MG63 (cell line): ENCODE data around the gene LLGL1. TPM values are rescaled to one million over a fixed set of nuclear protein-coding genes. Genes with fewer than 3 reads are reported as not detected.

Source experiments
- DNase-seq: peaks from one replicate; pipeline ENCODE4 v3.0.0-alpha.2; 2020
- H3K27me3 ChIP-seq: fragments of 250-450 bp; sonication (Bioruptor Pico); 2 replicates; pipeline ENCODE4 v1.5.1; 2020; ENCODE audit warnings: mild to moderate bottlenecking, moderate library complexity
- H3K36me3 ChIP-seq: fragments of 250-450 bp; sonication (Bioruptor Pico); 2 replicates; pipeline ENCODE4 v1.5.1; 2020; ENCODE audit warnings: mild to moderate bottlenecking, moderate library complexity
- H3K4me3 ChIP-seq: fragments of 250-450 bp; sonication (Bioruptor Pico); 2 replicates; pipeline ENCODE4 v1.5.1; 2020; ENCODE audit warnings: mild to moderate bottlenecking, moderate library complexity
- H3K9me3 ChIP-seq: fragments of 250-450 bp; sonication (Bioruptor Pico); 2 replicates; pipeline ENCODE4 v1.5.1; 2020; ENCODE audit warnings: mild to moderate bottlenecking, moderate library complexity
- total RNA-seq: library from RNA; depleted of rRNA; stranded (reverse); fragments of >200 nt; shearing (Covaris generic); gene quantifications from 2 replicates; pipeline ENCODE4 v1.2.3, GENCODE V29; 2014; ENCODE audit warnings: low replicate concordance; rRNA removed

The LLGL1 gene
- total RNA-seq: 12.5 and 14.4 TPM in 2 replicates

DNA sequence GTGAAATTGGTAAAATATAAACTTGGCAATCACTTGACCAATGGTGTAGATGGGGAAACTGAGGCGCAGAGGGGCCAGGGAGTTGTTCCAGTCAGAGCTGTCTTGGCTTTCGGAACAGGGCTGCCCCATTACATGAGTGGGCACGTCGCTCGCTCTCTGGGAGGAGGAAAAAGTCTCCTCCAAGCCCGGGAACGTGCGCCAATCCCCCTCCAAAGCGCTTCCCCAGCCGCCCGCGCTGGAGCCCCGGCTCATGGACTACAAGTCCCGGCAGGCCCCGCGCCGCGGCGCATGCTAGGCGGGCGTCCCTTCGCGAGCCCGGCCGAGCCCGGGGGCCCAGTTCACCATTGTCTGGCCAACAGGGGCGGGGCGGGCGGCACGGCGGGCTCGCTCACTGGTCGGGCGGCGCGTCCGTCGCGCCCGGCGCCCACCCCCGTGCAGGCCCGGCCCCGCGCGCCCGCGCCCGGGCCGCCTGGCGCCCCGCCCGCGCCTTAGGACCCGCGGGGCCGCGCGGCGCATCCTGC is at the start of gene LLGL1:
Gene LLGL1 (plus strand): TSS at position 515 of the 521 bp plus-strand sequence. CDS start 48 bp downstream, outside the sequence.
- H3K27me3 ChIP-seq: no peaks in the 10 kb centered on the region
- no peaks in the 10 kb centered on the region for H3K36me3 ChIP-seq
- no peaks in the 10 kb centered on the region for H3K9me3 ChIP-seq
- peak; percentile 92 for DNase-seq
- peak within 1 kb of the TSS; percentile 59 for H3K4me3 ChIP-seq

DNA sequence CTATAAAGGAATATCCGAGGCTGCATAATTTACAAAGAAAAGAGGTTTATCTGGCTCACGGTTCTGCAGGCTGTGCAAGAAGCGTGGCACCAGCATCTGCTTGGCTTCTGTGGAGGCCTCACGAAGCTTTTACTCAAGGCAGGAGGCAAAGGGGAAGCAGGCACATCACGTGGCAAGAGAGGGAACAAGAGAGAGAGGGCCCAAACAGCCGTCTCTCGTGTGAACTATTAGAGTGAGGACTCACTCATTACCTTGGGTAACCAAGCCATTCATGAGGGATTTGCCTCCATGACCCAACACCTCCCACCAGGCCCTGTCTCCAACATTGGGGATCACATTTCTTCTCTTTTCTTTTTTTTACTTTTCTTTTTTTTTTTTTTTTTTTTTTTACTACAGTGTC is 49.3 kb upstream of the LLGL1 start:
- H3K9me3 ChIP-seq: no peaks in the 10 kb centered on the region
- no peaks in the 10 kb centered on the region for H3K27me3 ChIP-seq
- H3K4me3 ChIP-seq: no peak overlapping the region
- no peaks in the 10 kb centered on the region for H3K36me3 ChIP-seq
- DNase-seq: no peak

DNA sequence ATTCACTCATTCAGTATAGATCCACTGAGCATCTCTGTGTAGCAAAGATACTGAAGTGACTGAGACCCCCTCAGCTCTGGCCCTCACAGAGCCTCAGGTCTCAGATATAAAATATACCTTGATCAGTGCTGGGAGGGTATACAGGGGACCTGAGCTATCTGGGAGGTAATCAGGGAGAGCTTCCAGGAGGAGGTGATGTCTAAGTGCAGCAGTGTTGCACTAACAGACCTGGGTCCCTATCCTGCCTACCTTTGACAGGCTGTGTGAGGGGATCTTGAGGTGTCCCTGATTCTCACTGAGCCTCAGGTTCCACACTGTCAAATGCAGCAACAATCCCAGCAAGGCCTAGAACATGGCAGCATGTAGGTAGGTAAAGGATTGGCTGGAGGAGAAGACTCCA is 48.3 kb upstream of the LLGL1 start:
- Histone ChIP-seq H3K36me3 (no peaks in the 10 kb centered on the region), H3K4me3 (no peak overlapping the region), H3K9me3 (no peaks in the 10 kb centered on the region), H3K27me3 (no peaks in the 10 kb centered on the region)
- no peak for DNase-seq

DNA sequence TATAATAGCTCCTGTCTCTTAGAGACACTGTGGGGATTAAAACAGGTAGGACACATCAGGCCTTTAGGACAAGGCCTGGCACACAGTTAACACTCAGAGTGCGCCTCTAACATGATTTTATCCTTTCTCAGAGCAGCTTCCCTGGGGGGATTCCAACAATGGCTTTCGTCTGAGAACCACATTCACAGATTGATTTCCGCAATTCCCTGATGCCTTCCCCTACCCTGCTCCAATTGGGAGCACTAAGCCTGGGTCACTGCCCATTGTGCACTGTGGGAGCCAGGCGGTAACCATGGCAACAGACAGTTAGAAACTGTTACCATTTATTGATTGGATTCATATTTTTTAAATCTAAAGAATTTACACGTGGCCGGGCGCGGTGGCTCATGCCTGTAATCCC is 47.7 kb upstream of the LLGL1 start:
- DNase-seq: no peak

DNA sequence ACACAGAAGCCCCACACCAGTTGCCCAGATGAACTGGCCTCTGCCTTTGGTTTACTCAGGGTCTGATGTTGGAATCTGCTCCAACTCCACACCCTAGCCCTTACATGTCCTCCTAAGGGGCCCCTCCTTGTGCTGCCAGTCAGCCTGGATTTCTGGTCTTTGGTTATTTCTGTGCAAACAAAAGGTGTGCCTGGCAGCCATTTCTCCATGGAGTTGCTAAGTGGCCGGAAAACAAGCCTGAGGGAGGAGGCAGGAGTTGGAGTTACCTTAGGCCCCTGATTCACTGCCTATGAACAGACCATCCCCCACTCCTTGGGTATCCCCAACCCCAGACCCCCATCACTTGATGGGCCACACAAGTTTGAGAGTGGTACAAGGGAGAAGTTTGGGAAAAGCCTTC is 46.2 kb upstream of the LLGL1 start:
- DNase-seq: no peak

More for the DNA sequence above, 47.7 kb upstream of the LLGL1 start:
- Histone ChIP-seq H3K4me3 (no peak overlapping the region), H3K27me3 (no peaks in the 10 kb centered on the region), H3K9me3 (no peaks in the 10 kb centered on the region), H3K36me3 (no peaks in the 10 kb centered on the region)

DNA sequence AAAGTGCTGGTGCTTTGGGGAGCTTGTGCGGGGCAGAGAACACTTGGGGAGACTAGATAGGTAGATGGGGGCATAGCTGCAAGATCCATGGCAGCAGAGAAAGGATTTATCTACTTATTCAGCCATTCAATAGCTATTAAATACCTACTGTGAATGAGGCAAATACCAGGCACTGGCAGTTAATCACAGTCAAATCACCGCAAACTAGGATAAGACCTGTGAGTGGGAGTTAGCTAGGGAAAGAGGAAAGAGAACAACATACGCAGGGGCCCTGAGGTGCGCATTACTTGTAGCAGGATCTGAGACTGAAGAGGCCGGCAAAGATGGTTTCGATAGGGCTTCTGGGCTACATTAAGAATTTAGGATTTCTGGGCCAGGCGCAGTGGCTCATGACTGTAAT is 45.6 kb upstream of the LLGL1 start:
- DNase-seq: no peak
- Histone ChIP-seq H3K36me3 (peaks cover 3% of the 10 kb centered on the region; the same call in 1 of the 2 replicates), H3K9me3 (no peaks in the 10 kb centered on the region), H3K4me3 (no peak overlapping the region), H3K27me3 (no peaks in the 10 kb centered on the region)

More for the DNA sequence above, 46.2 kb upstream of the LLGL1 start:
- Histone ChIP-seq H3K36me3 (no peaks in the 10 kb centered on the region), H3K4me3 (no peak overlapping the region), H3K27me3 (no peaks in the 10 kb centered on the region), H3K9me3 (no peaks in the 10 kb centered on the region)

DNA sequence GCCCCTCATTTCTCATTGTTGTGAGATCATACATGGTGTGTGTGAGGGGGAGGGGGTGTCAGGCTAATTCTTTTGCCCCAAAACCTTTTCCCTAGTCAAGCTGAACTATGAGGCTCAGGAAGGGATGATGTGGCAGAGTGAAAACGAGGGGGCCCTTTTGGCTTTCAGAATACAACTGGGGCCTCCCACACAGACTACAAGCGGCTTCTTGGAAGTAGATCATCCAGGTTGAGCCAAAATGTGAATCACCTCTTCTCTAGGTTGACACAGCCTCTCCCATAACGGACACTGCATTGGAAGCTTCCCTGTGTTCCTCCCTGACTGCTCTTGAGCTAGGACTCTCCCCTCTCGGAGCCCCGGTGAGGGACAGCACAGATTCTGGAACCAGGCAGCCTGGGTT is 44.1 kb upstream of the LLGL1 start:
- peak; percentile 75 for DNase-seq
- no peaks in the 10 kb centered on the region for H3K27me3 ChIP-seq
- H3K36me3 ChIP-seq: peaks cover 12% of the 10 kb centered on the region
- H3K9me3 ChIP-seq: no peaks in the 10 kb centered on the region
- no peak overlapping the region for H3K4me3 ChIP-seq

DNA sequence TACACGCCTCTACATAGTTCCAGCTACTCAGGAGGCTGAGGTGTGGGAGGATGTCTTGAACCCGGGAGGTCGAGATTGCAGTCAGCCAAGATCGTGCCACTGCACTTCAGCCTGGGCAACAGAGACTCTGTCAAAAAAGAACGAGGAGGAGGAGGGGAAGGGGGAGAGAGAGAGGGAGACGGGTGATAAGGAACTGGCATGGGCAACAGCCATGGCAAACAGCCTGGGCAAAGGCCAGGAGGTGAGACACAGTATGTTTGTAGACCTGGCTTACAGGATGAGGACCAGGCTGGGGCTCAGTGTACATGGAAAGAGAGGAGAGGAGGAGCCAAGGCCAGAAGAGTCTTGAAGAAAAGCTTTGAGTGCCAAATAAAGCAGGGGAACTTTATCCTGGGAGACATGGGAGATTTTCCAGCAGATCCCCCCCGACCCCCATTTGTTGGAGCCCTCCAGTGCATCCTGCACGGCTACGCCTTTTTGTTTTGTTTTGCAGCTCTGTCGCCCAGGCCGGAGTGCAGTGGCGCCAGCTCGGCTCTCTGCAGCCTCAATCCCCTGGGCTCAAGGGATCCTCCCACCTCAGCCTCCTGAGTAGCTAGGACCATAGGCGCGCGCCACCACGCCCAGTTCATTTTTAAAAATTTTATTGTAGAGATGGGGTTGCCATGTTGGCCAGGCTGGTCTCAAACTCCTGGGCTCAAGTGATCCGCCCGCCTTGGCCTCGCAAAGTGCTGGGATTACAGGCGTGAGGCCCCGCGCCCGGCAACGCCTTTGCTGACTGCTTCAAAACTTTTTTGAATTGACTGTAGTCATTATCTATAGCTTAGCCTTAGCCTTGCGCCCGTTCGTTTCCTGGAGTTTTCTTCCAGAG is 43.1 kb upstream of the LLGL1 start:
- Histone ChIP-seq H3K9me3 (no peaks in the 10 kb centered on the region), H3K36me3 (peaks cover 20% of the 10 kb centered on the region), H3K27me3 (no peaks in the 10 kb centered on the region), H3K4me3 (peak overlapping the region; percentile 80)
- DNase-seq: peak; percentile 79

DNA sequence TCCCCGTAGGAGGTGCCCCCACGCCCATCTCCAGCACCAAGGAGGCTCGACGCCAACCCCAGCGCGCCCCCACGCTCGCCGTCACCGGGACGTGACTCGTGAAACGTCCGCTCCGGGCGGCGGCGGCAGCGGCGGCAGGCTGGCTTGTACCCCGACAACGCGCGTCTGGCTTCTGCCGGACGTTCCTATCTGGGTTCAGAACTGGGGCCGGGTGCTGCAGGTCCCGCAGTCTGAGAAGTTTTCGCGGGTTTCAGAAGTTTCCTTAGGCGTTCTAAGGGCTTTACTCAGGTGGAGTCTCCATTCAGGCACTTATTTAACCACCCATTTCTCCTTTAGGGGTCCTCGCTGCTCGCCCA is 42.5 kb upstream of the LLGL1 start:
- Histone ChIP-seq H3K4me3 (peak overlapping the region; percentile 80), H3K27me3 (no peaks in the 10 kb centered on the region), H3K36me3 (peaks cover 26% of the 10 kb centered on the region), H3K9me3 (no peaks in the 10 kb centered on the region)
- peak; percentile 86 for DNase-seq

DNA sequence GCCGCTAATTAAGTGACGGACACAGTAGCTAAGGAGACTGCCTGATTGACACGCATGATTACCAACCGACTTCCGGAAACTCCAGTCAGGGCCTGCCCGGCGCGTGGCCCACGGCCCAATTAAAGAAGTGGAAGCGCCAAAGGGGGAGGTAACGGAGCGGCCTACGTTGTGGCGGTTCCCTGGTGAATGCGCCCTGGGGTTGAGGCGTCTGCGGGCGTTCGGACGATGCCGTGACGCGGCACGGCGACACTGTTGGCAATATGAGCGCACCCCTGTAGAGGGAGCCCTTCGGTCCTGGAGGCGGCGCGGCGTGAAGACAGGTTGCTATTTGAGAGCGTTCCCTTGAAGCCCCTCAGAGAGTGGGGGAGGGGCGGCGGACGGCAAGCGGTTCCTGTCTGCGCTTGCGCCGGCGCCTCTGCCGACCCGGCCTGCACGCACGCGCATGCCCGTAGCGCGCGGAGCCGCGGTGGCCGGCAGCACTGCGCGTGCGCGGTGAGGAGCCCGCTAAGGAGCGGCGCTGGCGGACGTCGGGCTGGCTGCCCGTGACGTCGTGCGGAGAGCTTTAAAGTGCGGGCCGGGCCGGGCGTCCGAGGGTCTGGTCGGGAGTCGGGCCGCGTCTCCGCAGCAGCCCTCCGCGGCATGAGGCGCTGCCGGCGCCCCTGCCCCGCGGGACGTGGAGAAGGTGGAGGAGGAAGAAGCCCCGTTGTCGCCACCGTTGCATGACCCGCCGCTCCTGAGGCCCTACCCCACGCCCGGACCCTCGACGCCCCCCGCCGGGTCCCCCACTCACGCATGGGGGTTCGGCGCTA is 41.9 kb upstream of the LLGL1 start, which contains the start of gene ALKBH5:
Gene ALKBH5 (plus strand): TSS at position 495 of the 809 bp plus-strand sequence. CDS start 416 bp downstream, outside the sequence.
- no peaks in the 10 kb centered on the region for H3K9me3 ChIP-seq
- no peaks in the 10 kb centered on the region for H3K27me3 ChIP-seq
- DNase-seq: peak; percentile 96
- H3K4me3 ChIP-seq: peak within 1 kb of the TSS; percentile 80
- H3K36me3 ChIP-seq: peaks cover 29% of the 10 kb centered on the region

DNA sequence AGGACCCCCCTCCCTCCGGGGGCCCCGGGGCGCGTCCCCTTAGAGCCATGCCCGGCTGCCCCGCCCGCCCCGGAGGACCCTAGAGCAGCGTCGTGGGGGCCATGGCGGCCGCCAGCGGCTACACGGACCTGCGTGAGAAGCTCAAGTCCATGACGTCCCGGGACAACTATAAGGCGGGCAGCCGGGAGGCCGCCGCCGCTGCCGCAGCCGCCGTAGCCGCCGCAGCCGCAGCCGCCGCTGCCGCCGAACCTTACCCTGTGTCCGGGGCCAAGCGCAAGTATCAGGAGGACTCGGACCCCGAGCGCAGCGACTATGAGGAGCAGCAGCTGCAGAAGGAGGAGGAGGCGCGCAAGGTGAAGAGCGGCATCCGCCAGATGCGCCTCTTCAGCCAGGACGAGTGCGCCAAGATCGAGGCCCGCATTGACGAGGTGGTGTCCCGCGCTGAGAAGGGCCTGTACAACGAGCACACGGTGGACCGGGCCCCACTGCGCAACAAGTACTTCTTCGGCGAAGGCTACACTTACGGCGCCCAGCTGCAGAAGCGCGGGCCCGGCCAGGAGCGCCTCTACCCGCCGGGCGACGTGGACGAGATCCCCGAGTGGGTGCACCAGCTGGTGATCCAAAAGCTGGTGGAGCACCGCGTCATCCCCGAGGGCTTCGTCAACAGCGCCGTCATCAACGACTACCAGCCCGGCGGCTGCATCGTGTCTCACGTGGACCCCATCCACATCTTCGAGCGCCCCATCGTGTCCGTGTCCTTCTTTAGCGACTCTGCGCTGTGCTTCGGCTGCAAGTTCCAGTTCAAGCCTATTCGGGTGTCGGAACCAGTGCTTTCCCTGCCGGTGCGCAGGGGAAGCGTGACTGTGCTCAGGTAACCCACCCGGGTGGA is 41.0 kb upstream of the LLGL1 start:
- DNase-seq: peak; percentile 15
- Histone ChIP-seq H3K4me3 (peak overlapping the region; percentile 80), H3K9me3 (no peaks in the 10 kb centered on the region), H3K36me3 (peaks cover 29% of the 10 kb centered on the region), H3K27me3 (no peaks in the 10 kb centered on the region)

DNA sequence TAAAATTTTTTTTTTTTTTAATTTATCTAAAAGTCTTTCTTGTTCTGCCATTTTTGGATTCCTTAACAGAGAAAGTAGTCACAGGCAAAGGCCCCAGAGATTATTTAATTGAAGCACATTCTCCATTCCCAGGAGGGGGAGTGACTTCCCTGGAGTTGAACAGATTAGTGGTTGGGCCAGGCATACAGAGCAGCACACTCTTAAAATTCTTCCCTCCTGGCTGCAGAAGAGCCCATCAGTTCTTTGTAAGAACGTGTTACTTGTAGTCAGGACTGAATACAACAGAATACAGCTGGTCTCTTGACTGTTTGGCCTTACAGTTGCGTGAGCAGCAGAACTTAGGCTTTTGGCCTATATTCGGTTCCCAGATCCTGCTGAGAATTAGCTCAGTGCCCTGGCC is 40.0 kb upstream of the LLGL1 start:
- peaks cover 32% of the 10 kb centered on the region for H3K36me3 ChIP-seq
- H3K9me3 ChIP-seq: no peaks in the 10 kb centered on the region
- no peak for DNase-seq
- no peaks in the 10 kb centered on the region for H3K27me3 ChIP-seq
- H3K4me3 ChIP-seq: peak overlapping the region; percentile 80

DNA sequence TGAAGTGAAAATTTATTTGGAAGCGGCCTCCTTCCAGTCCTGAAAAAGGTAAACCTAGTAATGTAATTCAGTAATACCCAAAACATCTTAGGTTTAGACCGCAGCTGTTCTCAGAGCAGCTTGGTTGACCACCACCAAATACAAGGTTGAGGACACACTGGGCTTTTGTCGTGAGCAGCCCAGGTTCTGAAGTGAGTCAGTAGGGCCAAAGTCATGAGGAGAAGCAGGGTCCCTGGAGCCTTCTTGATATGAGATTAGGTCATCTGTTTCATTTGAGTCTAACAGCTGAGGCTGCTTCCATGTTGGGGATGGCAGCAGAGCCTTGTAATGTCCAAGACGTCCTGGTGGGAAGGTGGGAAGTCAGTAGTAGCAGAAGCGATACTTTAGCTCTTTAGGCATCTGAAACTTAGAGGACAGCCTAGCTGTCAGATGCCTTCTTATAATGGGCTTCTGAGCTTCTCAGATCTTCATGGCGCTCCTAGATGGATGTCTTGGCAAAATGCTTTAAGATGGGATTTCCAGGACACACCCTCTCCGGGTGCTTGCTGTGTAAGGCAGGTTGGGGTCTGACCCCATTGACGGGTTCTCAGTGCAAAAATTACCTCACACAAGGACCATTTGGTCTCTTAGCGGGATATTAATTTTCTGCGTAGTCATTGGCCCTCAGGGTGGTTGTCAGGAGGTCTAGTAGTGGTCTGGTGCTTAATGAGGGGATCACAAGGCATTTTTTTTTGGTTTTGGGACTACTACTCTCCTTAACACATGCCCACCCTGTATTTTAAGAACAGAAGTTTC is 39.4 kb upstream of the LLGL1 start:
- Histone ChIP-seq H3K9me3 (no peaks in the 10 kb centered on the region), H3K36me3 (peaks cover 34% of the 10 kb centered on the region), H3K27me3 (no peaks in the 10 kb centered on the region), H3K4me3 (peak overlapping the region; percentile 80)
- DNase-seq: no peak

DNA sequence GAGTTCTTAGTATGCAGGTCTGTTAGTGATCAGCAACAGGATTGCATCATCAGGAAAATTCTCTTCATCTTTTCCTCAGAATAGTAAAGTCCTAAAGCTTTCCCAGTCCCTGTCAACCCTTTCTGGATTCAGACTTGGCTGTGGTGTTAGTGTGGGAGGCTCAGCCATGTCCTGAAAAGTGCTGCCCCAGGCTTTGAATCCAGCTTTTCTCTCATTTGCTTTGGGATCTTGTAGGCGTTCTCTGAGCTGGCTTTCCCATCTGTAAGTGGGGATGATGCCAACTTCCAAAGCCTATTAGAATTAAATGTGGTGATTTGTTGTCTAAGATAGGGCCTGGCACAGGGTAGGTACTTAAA is 38.8 kb upstream of the LLGL1 start:
- DNase-seq: peak; percentile 32
- Histone ChIP-seq H3K27me3 (no peaks in the 10 kb centered on the region), H3K4me3 (peak overlapping the region; percentile 80), H3K36me3 (peaks cover 34% of the 10 kb centered on the region), H3K9me3 (no peaks in the 10 kb centered on the region)

DNA sequence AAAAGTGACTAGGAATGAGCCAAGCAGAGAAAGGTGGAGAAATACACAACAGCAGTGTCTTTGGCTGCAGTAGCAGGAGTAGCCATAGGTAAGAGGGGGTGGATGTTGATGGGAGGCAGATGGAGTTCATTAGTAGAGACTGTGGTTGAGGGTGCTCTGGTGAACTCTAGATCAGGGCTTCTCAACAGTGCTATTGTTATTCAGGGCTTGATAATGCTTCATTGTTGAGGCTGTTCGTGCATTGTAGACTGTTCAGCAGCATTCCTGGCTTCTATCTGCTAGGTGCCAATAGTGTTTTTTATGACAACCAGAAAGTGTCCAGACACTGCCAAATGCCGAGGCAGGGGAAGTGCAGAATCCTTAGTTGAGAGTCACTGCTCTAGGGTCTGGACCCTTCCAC is 38.2 kb upstream of the LLGL1 start:
- no peaks in the 10 kb centered on the region for H3K27me3 ChIP-seq
- H3K36me3 ChIP-seq: peaks cover 34% of the 10 kb centered on the region
- H3K4me3 ChIP-seq: peak overlapping the region; percentile 80
- H3K9me3 ChIP-seq: no peaks in the 10 kb centered on the region
- no peak for DNase-seq
